Measurements from ENCODE around the gene SFI1. TPM values are rescaled to one million over a fixed set of nuclear protein-coding genes. Genes with fewer than 3 reads are reported as not detected.

SFI1 gene
- total and polyA plus RNA-seq, 11 donors = 2.2 to 18.3 (median 6.4) TPM

DNA sequence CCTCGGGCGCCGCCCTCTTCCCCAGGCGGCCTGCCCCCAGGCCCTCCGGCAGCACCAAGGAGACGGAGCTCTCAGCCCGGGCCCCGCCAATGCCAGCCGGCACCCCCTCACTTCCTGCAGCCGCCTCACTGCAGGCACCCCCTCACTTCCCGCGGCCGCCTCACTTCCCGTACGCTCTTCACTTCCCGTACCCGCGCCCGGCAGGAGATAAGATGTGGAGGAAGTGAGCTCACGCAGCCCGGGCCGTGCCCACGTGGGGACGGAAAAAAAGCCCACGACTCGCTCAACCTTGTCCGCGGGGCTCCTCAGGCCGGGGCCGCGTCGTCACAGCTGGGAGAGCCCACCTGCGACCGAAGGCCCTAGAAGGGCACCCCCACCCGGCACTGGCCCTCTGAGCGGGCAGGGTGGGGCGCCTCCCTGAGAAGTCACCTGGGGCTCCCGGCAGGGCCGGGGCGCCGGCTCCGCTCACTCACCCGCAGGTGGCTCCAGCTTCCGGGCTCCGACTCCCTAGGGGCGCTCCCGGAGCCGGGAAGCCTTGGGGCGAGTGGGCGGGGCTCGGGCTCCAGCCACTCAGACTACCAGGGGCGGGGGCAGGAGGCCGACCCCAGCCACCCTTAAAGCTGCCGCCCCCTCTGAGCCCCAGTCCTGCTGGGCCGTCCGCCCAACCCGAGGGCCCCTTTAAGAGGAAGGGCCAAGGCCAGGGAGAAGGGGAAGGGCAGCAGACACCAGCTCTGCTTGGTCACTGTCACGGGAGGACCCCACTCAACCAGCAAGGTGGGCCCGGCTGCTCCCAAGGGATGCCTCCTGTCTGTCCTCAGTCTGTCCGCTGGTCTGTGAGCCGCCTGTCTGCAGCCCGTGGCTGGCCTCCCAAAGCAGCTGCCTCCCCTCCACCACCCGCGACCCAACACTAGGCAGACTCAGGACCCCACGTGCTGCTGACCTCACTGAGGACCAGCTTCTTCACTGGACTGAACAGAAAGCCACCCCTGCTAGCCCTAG, 134.3 kb downstream of the SFI1 start:
- peak overlapping the region; percentile 63 to 95 (median 84) for H3K4me3 ChIP-seq
- intact Hi-C loops (cut with DNase I) = loop anchor here in 8 of 10 donors (2.0 to 10.0 kb wide), 8 partner anchors 70 to 286 kb away; partner anchors contain the start of genes PATZ1 (in 6 of the 8) and SFI1 (in 2 of the 8)
- H3K4me1 ChIP-seq = peaks cover 3 to 64% (median 43%) of the 10 kb centered on the region in 12 donors
- ATAC-seq = peak; percentile 43 to 88 (median 87)
- peaks cover 0 to under 1% (median 0%) of the 10 kb centered on the region in 9 donors for H3K36me3 ChIP-seq
- H3K27me3 ChIP-seq = no peaks in the 10 kb centered on the region
- H3K9me3 ChIP-seq = no peaks in the 10 kb centered on the region
- H3K27ac ChIP-seq = peak overlapping the region; percentile 81 to 98 (median 91)
- TF ChIP-seq, protein P1, sequence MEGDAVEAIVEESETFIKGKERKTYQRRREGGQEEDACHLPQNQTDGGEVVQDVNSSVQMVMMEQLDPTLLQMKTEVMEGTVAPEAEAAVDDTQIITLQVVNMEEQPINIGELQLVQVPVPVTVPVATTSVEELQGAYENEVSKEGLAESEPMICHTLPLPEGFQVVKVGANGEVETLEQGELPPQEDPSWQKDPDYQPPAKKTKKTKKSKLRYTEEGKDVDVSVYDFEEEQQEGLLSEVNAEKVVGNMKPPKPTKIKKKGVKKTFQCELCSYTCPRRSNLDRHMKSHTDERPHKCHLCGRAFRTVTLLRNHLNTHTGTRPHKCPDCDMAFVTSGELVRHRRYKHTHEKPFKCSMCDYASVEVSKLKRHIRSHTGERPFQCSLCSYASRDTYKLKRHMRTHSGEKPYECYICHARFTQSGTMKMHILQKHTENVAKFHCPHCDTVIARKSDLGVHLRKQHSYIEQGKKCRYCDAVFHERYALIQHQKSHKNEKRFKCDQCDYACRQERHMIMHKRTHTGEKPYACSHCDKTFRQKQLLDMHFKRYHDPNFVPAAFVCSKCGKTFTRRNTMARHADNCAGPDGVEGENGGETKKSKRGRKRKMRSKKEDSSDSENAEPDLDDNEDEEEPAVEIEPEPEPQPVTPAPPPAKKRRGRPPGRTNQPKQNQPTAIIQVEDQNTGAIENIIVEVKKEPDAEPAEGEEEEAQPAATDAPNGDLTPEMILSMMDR (IDR thresholded peaks at IDR 0.05) = no peak
- TF ChIP-seq POLR2A (IDR thresholded peaks at IDR 0.05) = peak in 1 of 2 donors; percentile 23
- peak; percentile 87 to 90 (median 88) for DNase-seq
- 1 to 3% (median 2%) methylated on average over 40 to 65 of the region's 65 CpGs for WGBS, 4 donors

DNA sequence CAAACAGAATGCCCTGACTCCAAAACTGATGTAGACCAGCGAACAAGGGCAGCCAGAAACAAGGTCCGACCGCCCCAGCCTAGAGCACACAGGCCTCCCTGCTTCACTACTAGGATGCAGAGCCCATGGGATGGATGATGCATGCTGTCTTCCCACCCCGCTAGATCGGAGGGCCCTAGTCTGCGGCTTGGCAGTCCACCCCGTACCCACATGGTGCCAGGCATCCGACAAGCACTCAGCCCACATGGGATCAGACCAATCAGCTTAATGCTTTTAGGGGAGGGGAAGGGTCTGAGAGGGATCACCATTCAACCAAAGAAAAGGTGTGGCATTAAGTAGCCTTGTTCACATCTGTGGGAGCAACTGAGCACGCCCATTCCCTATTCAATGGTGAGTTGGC, 135.1 kb downstream of the SFI1 start:
- Histone ChIP-seq H3K4me1 (peaks cover 3 to 58% (median 36%) of the 10 kb centered on the region in 12 donors), H3K4me3 (peak overlapping the region in 9 of 12 donors; percentile 72 to 94 (median 87)), H3K9me3 (no peaks in the 10 kb centered on the region), H3K36me3 (no peaks in the 10 kb centered on the region), H3K27ac (peak overlapping the region in 11 of 12 donors; percentile 81 to 98 (median 91)), H3K27me3 (no peaks in the 10 kb centered on the region)
- WGBS, 4 donors = 84 to 89% (median 87%) methylated on average over 9 of the region's 9 CpGs
- TF ChIP-seq, protein P1 (IDR thresholded peaks at IDR 0.05) = no peak
- TF ChIP-seq POLR2A (IDR thresholded peaks at IDR 0.05) = no peak
- intact Hi-C loops (cut with DNase I) = loop anchor here in 8 of 10 donors (2.0 to 10.0 kb wide), 8 partner anchors 71 to 287 kb away; partner anchors contain the start of genes PATZ1 (in 6 of the 8) and SFI1 (in 2 of the 8)
- ATAC-seq (no peak), DNase-seq (no peak)

DNA sequence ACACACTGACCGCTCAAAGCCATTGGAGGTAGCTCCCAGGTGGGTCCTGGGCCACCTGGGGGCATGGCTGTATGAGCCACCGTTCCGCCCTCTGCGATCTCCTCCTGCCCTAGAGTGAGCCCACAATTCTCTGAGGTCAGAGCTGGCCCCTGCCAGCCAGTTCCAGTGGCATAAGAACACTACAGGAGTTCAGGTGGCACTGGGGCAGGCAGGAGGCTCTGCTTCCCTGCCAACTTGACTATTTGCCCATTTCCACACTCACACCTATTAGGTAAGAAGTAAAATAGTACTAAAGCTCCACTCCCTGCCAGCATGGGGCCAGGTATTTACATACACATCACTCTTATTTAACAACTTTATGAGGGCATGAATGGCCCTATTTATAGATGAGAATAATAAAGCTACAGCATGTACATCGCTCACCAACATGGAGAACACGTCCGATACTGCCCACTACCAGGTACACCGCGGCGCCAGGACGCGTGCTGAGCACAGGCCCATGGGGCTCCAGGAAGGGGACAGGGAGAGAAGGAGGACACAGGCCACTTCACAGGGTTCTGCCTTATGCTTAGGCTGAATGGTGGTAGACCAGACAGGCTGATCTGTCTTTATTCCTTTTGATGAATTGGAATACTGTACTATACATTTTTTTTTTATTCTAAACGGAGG, 139.4 kb downstream of the SFI1 start:
- TF ChIP-seq, protein P1 (IDR thresholded peaks at IDR 0.05) = no peak
- TF ChIP-seq POLR2A (IDR thresholded peaks at IDR 0.05) = no peak
- intact Hi-C loops (cut with DNase I) = loop anchor here in 8 of 10 donors (1.0 to 10.0 kb wide), 6 partner anchors 15 to 291 kb away; partner anchors contain the start of genes PATZ1 (in 4 of the 8) and SFI1 (in 1 of the 8)
- 93 to 97% (median 95%) methylated on average over 13 of the region's 13 CpGs for WGBS, 4 donors
- no peak for ATAC-seq
- Histone ChIP-seq H3K27me3 (no peaks in the 10 kb centered on the region), H3K36me3 (no peaks in the 10 kb centered on the region), H3K4me1 (peaks cover 0 to 56% (median 24%) of the 10 kb centered on the region in 12 donors), H3K4me3 (no peak overlapping the region), H3K27ac (no peak overlapping the region), H3K9me3 (no peaks in the 10 kb centered on the region)
- DNase-seq = no peak

Measured in heart left ventricle (tissue), 16 donors.